GM10266 (cell line): ENCODE data around the gene DCDC2.
"Not testable (repeated sequence)": the region's sequence is repeated elsewhere in the genome, so short reads cannot be mapped to it uniquely, and the experiment has no call there.

Source experiments
- DNase-seq: peaks from one replicate; pipeline ENCODE4 v3.0.0; 2012; ENCODE audit errors: extremely low spot score
- CTCF ChIP-seq: IDR thresholded peaks from 2 replicates; pipeline ENCODE4 v1.5.1; 2012; ENCODE audit warnings: mild to moderate bottlenecking, low read depth; ENCODE audit not compliant: control insufficient read depth, insufficient read depth; ENCODE audit errors: missing control alignments

The DCDC2 gene

GRCh38 chr6:24245275-24245674 is 112.6 kb downstream of the DCDC2 start:
- TF ChIP-seq CTCF, result no peak
- no peak for DNase-seq

GRCh38 chr6:24242924-24243323 is 114.9 kb downstream of the DCDC2 start:
- no peak for TF ChIP-seq CTCF
- no peak for DNase-seq

- DNase-seq, result not testable (repeated sequence)
Observed at GRCh38 chr6:24241779-24242178, 116.1 kb downstream of the DCDC2 start.

GRCh38 chr6:24240943-24241342 is 116.9 kb downstream of the DCDC2 start:
- DNase-seq, result no peak
- TF ChIP-seq CTCF, result no peak

- TF ChIP-seq CTCF, result no peak
- DNase-seq, result no peak
Observed at GRCh38 chr6:24240380-24240928, 117.4 kb downstream of the DCDC2 start.

- TF ChIP-seq CTCF, result no peak
- DNase-seq, result no peak
Observed at GRCh38 chr6:24238700-24239099, 119.2 kb downstream of the DCDC2 start.

GRCh38 chr6:24236779-24237178 is 121.1 kb downstream of the DCDC2 start:
- DNase-seq, result not testable (repeated sequence)

- TF ChIP-seq CTCF, result no peak
- DNase-seq, result no peak
Observed at GRCh38 chr6:24233813-24234442, 123.9 kb downstream of the DCDC2 start.
